ENCODE measurements around the gene MSH2. TPM values are rescaled to one million over a fixed set of nuclear protein-coding genes. Genes with fewer than 3 reads are reported as not detected.
A peak's percentile ranks its signal among the peaks of the same experiment; 100 is the strongest.

The MSH2 gene
- total RNA-seq, 2 donors from 2014 or later: 30.9 to 43.5 TPM

- Mint-ChIP-seq H3K4me3 (no peak overlapping the region), H3K27ac (no peak overlapping the region), H3K36me3 (no peaks in the 10 kb centered on the region), H3K9me3 (no peaks in the 10 kb centered on the region), H3K27me3 (peaks cover 0 to 1% of the 10 kb centered on the region in 2 donors), H3K4me1 (ENCODE audit: low read depth in 2 of 2) (peaks cover 0 to 6% of the 10 kb centered on the region in 2 donors)
- ATAC-seq: no peak
- DNase-seq (ENCODE audit: low spot score): no peak
Measured at GRCh38 chr2:47528874-47529273, 125.9 kb downstream of the MSH2 start.

GRCh38 chr2:47530105-47530760 lies 127.3 kb downstream of the MSH2 start:
- H3K9me3 Mint-ChIP-seq: no peaks in the 10 kb centered on the region
- no peak for ATAC-seq
- peaks cover 0 to 2% of the 10 kb centered on the region in 2 donors for H3K4me1 Mint-ChIP-seq (ENCODE audit: low read depth in 2 of 2)
- H3K27me3 Mint-ChIP-seq: no peaks in the 10 kb centered on the region
- H3K4me3 Mint-ChIP-seq: no peak overlapping the region
- no peaks in the 10 kb centered on the region for H3K36me3 Mint-ChIP-seq
- no peak for DNase-seq (ENCODE audit: low spot score)
- peak overlapping the region in 1 of 2 donors; percentile 9 for H3K27ac Mint-ChIP-seq

- ATAC-seq: no peak
- DNase-seq (ENCODE audit: low spot score): no peak
- Mint-ChIP-seq H3K27ac (no peak overlapping the region), H3K9me3 (no peaks in the 10 kb centered on the region), H3K4me1 (ENCODE audit: low read depth in 2 of 2) (peaks cover 0 to 4% of the 10 kb centered on the region in 2 donors), H3K4me3 (no peak overlapping the region), H3K27me3 (no peaks in the 10 kb centered on the region), H3K36me3 (no peaks in the 10 kb centered on the region)
Measured at GRCh38 chr2:47531378-47532042, 128.6 kb downstream of the MSH2 start.

Other genes starting within 250 kb of the MSH2 start
- under 1 TPM in 1 of 2 donors, not detected in 1; 0.29 TPM for gene STPG4, start 247.8 kb upstream of the MSH2 start, total RNA-seq
- gene CALM2, start 226.6 kb upstream of the MSH2 start, total RNA-seq: 100 to 1,000 TPM; 226 to 330 TPM
- gene EPCAM, start 33.8 kb upstream of the MSH2 start, total RNA-seq: under 1 TPM in 1 of 2 donors, not detected in 1; 0.61 TPM
- gene KCNK12, start 167.8 kb downstream of the MSH2 start, total RNA-seq: under 1 TPM; 0.25 to 0.26 TPM

Measured in natural killer cell treated with Interleukin-12 subunit alpha and Interleukin-12 subunit beta and Interleukin-15 and Interleukin-18, amount 100 ng/mL, for 72 hours (primary cell).